HG03066 (cell line): Measurements from ENCODE around the gene DAPK1.

ENCODE experiments used
- ATAC-seq: cut with Tn5 transposase; IDR thresholded peaks from one replicate; pipeline ENCODE4 v1.9.1; 2021; ENCODE audit warnings: low read depth; ENCODE audit not compliant: unreplicated experiment

The DAPK1 gene

DNA sequence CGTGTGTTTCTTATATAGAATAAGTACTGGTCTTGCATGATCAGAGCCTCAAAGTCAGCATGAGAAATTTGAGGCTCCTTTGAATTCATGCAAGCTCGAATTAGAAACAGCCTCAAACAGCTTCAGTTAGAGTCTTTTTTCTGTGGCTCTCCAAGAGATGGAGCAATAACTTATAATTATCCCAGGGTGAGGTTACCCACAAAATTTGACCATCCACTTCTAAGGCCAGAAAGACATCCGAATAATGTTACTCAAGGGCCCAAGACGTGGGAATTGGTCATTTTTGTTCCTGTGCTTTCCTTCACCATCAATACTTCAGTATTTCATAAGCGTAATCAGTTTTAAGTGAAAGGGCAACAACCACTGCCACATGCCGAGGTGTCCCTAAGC lies 89.7 kb downstream of the DAPK1 start:
- ATAC-seq, result no peak

DNA sequence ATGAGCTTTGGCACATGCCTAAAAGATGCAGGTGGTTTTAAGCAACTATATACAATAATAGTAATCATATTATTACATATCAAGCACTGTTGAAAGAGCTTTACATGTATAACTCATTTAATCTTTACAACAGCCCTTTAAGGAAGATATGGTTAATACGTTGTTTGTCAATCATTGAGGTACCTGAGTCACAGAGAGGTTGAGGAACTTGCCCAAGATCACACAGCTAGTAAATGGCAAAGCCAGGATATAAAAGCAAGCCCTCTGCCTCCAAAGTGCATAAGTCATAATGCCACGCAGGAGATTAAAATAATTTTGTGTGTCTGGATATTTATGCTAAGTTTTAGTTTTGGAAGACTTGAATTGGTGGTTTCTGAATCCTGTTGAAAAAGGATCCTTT lies 90.2 kb downstream of the DAPK1 start:
- ATAC-seq, result no peak

DNA sequence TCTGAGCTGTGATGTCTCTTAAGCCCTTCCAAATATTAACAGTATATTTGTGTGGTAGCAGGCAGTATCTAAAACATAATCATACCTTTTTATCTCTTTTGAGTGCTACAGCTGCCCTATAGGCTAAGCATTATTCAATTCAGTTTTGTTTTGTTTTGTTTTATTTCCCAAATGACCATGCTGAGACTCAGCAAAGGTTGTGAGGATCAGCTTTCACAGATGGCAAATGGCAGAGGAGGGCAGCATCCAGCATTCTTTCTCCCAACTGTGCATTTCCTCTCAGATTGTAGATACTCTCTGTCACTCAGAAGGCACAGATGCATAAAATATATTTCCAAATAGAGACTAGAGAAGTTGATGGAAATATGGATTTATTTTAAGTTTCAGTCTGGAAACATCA lies 90.7 kb downstream of the DAPK1 start:
- no peak for ATAC-seq

DNA sequence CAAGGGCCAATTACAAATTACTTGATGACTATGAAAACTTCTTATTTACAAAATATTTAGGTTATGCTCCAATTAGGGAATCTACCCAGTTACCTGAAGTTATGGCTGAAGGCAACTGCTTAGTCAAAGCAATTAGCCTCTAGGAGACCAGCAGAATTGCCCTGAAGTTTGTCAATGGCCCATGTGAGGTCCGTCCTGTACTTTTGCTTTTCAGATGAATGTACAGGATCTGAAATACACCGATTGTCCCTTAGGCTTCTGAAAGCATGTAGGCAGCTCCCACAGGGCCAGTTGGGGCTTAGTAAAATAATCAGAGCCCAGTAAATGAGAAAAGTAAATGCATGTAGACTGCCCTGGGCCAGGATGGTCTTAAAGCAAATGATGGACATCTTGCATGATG lies 93.3 kb downstream of the DAPK1 start:
- no peak for ATAC-seq

DNA sequence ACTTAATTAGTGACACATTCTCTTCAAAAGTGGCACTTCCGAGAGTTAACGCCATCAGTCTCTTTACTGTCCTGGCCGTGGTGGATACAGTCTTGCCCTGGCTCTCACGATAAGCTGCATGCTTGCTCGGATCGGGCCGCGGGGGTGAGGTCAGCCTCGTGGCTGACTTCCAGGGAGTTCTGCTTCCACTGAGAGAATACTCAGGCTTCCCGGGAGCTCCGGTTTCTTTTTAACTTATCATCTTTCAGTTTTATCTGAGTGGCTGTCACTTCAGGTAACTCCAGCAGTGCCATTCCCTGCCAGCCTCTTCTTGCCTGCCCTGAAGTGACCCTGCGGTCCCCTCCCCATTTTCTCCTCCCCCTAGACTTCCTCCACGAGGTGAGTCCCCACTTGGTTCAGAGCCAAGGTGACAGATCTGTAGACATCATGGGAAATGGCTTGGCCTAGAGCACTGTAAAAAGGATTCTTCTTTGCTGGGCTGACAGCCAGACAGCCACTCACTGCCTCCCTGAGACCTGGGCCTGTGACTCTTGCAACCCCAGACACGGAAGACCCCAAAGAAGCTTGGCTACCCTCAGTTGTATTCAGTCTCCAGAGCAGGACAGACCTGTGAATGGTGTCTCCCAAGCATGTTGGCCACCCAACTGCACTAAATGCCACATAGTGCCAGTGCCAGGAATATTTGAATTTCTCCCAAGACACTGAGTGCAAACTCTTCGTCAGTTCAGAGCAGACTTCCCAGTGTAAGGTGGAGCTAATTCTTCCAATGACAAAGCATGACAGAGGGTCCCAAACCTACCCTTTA lies 95.1 kb downstream of the DAPK1 start:
- ATAC-seq, result no peak

DNA sequence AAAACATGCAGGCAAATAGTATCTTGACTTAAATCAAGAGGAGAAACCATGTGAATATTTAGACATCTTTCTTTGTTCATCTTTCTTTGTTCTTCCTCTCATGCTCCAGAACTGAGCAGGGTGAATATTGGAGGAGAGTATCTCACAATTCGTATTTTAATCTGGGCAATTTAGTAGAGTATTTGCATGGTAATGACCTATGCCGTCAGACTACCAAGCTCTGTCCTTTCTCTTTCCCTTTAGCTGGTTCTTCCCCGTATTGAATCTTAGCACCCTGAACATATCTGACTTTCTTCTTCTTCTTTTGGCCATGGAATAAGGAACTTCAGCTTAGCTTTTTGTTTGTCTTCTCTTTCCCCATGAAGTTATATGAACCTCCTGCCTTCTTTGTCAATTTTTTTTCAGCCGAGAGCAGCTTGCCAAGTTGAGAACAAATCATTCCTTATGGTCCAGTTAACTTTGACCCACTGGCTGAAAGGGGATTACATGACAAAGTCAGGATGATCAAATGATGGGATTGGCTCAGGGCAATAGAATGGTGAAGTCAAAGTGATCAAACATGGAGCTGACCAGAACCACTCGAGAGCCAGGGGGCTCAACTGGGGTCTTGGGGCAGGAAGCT lies 95.8 kb downstream of the DAPK1 start:
- ATAC-seq, result no peak

DNA sequence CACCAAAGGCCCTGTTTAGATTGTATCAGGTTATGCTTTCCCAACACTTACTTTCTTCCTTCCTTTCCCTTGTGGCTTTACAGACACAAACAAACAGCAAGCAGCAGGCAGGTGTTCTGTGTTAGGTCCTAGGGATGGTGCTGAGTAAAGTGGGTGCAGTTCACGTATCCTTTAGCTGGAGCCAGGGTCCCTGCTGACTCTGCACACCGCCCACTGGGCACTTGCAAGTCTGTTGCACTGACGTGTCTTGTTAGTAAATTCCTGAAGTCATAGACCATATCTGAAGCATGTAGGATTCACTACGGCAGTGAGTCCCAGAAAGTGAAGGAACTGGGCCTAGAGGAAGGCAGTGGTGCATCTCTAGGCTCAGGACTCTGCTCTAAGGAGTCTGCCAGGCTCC lies 96.5 kb downstream of the DAPK1 start:
- no peak for ATAC-seq

DNA sequence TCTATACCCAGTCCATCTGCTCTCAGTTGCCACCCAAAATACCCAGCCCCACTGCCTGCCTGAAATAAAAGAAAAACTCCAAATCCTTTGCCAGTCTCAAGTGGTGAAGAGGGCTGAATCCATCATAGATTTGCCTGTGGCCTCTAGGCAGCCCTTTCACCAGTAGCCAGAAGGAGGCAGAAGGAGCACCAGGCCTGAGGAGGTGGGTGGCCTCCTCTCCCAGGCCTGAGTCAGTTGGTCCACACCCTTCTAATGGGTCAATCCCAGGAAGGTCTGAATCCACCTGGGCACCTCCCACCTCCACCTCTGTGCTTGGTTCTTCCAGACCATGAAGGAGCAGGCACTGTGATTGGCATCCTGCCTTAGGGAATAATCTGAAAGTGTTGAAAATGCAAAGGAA lies 97.0 kb downstream of the DAPK1 start:
- ATAC-seq, result no peak

DNA sequence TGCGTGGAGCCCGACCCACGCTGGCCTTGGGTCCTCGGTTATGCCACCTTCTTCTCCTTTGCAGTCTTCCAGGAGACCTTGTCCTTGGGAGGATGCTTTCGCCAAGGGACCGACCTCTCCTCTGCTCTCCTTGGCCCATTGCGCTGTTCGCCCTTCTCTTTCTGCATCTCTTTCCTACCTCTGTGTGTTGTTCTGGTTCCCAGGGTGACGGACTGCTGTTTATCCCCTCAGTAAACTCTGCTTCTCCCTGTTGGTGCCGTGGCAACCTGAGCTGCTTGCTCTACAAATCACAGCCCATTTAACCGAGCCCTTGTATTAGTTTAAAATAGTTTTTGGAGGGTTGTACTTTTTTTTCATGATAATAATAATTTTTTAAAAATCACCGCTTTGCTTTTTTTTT lies 97.9 kb downstream of the DAPK1 start:
- no peak for ATAC-seq

DNA sequence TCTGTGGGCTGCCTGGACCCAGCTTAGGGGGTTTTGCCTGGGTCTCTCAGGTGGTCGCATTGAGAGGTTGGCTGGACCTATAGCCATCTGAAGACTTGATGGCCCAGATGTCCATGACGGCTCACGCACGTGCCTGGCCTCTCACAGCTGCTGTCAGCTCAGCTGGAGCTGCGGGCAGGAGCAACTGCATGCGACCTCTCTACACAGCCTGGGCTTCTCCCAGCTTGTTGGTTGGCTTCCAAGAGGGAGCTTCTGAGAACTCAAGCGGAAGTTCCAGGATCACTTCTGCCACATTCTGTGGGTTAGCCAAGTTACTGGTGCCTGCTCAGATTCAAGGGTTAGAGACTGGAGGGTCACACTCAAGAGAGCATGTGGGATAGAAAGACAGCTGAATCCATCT lies 99.2 kb downstream of the DAPK1 start:
- ATAC-seq, result no peak

DNA sequence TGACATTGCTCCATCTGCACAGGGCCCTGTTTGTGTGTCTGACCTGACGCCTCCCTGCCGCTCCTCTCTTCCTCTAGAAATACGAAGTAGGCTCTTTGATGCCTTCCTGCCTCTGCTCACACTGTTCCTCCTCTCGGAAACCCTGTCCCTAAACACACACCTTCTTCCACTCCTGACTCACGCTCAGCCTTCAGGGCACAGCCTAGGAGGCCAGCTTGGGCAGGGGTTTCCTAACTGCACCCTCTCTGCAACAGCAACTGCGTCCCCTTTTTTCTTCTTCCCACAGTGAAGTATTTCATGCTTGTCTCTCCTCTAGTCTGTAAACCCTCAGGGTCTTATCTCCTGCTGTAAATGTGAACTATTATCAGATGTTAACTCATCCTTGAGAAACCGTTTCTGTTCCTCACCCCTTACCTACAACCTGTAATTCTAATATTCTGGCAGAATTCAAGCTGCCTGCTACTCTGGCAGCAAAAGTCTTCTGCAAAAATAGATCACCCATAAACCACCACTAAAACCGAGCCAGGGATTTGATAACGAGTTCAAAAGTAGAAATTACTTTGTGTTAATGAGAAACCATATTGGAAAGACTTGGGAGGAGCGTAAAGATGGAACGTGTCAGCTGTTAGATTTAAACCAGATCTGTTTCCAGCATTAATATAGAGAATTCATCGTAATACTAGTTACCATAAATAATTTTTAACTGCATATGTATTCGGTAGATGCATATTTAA lies 100.2 kb downstream of the DAPK1 start:
- no peak for ATAC-seq

DNA sequence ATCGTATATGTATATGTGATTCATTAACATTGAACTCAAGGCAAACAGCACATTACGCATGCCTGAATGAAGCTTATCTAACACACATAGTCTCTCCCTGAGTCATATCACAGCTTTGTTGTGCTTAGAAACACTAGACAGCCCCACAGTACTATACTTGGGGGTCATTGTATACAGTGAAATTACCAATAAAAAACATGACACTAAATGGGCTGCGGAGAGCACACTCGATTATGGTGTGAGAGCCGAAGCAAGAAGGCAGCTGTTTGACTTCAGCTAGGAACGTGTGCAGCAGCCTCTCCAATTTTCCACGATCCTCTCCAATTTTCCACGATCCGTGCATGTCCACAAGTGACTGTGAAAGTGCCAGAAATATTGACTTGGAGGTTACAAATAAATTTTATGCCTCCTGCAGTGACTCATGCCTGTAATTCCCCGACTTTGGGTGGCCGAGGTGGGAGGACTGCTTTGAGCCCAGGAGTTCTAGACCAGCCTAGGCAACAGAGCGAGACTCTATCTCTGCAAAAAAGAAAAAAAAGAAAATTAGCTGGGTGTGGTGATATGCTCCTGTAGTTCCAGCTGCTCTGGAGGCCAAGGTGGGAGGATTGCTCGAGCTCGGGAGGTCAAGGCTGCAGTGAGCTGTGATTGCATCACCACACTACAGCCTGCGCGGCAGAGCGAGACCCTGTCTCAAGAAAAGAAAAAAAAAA lies 102.4 kb downstream of the DAPK1 start:
- ATAC-seq, result no peak

DNA sequence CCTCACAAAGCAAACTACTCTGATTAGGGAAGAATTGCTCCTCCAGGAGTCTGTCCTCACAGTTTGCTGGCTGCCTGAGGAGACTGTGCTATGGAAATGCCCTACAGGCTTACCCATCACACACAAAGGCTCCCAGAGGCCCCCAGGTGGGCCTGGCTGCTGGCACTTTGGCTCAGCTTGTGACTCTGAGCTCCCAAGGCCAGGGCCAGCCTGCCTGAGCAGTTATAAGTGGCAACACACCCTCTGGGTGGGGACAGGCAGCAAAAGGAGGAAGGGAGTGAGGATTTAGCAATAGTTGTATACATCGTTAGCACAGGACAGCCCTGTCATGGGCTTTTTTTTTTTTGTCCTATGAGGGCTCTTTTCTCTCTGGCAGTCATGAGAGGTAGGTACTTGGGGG lies 103.5 kb downstream of the DAPK1 start:
- no peak for ATAC-seq

DNA sequence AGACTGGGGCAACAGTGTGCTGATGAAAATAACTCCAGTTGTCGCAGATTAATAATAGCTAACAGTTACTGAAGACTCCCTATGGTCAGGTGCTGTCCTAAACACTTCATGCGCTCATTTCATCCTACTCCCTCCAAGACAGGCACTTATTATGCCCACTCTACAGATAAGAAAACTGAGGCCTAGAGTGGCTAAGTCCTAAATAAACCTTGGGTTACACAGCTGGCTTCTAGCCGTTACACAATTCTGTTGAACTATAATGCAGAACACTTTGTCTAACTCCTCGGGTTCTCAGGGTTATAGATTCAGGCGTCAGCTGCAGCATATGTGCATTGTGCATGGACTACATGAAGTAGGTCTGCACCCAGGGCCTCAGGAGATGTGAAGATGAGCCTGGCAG lies 103.9 kb downstream of the DAPK1 start:
- no peak for ATAC-seq

DNA sequence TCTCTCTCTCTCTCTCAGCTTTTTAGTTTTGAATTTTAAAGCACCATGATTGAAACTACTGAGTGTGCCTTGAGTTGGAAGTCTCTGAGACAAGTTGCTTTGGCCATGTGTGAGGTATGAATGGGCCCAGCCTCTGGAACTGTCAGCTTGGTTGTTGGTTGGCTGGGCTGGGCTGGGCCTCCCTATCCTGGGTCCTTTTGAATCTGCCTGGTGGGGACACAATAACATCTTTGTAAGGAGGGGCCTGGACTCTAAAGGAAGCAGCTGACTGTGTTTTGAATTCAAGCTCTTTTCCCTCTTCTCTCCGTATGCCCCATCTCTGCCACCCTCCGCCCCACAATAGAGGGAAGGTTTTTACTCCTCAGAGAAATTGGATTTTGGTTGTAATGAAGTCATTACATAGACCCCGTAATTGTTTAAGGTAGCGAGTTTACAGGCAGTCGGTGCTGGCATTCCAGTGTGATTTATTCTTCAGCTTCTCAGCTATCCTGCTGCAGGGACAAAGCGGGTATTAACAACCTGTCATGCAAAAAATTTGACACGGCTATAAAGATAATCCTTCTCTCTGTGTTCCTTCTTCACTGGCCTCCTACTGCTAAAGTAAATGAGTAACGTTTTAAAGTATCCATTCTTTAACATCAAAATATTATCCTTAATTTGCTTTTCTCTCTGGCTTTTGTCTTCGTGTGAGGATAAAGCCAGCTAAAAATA lies 105.4 kb downstream of the DAPK1 start:
- no peak for ATAC-seq

DNA sequence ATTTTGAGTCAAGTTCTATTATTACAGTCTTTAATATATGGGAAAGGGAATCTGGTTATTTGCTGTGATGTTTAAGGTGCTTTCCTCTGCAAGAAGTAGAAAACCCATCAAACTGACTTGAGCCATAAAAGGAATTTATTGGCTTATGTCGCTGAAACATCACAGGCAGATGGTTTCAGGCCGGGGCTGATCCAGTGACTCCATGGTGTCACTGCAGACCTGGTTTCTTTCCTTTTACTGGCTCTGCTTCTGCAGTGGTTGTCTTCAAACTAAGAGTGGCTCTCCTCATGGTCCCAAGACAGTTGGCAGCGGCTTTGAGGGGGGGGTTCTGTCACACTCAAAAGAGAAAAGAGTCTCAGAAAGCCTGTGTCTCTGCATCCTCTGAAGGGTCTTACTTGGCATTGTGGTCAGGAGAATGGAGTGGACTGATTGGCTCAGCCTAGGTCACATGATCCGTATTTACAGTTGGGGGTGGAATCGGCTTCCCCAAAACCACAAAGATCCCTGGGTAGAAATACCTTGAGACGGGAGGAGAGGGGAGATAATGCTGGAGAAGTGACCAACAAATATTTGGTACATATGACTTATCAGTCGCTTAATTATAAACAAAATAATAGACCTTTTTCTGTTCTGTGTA lies 106.3 kb downstream of the DAPK1 start:
- no peak for ATAC-seq

DNA sequence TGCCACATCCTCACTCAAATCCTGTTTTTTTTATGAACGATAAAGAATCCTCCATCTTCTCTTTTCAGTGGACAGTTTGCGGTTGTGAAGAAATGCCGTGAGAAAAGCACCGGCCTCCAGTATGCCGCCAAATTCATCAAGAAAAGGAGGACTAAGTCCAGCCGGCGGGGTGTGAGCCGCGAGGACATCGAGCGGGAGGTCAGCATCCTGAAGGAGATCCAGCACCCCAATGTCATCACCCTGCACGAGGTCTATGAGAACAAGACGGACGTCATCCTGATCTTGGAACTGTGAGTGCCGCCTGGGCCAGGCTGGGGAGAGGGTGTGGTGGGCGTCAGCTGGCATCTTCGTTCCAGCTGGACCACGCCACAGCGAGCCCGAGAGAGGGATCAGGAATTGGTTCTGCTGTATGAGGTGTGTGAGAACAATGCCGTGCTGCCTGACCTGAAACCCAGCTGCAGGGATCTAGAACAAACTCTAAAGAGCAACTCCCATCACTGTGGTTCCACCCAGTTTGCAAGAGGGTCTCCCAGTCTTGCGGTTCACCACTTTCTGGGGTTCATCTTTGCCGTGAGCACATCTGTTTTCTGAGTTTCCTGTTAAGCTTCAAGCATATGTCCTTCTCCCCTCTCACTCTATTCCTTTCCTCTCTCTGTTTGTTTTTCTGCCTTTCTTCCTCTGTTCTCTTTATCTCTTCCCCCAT lies 107.4 kb downstream of the DAPK1 start:
- no peak for ATAC-seq

DNA sequence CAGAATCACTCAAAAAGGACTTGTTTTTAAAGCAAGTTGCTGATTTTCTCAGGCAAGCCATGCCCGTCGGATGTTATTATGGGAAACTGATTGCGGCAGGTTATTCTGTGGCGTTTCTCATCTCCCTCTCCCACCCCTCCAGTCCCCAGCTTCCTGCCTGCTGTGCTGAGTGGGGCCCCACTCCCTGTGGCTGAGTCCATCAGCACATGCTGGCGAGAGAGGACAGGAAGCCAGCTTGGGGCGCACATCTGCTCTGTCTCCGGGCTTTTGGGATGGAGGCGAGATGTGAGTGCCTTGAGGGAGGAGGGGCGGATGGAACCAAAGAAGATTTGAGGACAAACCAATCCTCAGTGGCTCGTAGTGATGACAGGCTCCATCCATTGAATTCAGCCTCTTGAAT lies 108.0 kb downstream of the DAPK1 start:
- ATAC-seq, result no peak

DNA sequence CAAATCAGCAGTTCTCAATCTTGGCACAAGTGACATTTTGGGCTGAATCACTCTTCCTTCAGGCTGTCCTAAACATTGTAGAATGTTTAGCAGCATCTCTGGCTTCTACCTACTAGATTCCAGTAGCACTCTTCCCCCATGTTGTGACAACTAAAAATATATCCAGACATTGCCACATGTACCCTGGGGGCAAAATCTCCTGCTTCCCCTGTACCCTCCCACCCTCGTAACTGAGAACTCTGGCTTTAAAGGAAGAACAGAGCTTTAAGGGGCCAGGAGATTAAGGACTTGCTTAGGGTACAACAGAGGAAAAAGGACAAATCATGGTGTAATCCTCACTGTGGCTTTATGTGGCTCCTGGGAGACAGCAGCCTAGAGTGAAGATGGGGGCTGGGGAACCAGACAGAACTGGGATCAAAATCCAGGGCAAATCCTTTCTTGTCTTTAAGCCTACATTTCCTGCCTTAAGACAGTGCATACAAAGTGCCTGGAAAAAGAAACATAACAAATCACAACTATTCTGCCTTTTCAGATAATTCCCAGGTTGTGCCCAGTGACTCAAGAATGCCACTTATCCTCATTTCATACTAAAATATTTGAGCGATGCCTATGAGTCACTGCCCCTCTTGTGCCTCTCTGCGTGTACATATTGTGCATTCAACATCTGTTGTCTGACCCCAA lies 109.3 kb downstream of the DAPK1 start:
- no peak for ATAC-seq
